ENCODE measurements around the gene ACAN.

ACAN gene

DNA sequence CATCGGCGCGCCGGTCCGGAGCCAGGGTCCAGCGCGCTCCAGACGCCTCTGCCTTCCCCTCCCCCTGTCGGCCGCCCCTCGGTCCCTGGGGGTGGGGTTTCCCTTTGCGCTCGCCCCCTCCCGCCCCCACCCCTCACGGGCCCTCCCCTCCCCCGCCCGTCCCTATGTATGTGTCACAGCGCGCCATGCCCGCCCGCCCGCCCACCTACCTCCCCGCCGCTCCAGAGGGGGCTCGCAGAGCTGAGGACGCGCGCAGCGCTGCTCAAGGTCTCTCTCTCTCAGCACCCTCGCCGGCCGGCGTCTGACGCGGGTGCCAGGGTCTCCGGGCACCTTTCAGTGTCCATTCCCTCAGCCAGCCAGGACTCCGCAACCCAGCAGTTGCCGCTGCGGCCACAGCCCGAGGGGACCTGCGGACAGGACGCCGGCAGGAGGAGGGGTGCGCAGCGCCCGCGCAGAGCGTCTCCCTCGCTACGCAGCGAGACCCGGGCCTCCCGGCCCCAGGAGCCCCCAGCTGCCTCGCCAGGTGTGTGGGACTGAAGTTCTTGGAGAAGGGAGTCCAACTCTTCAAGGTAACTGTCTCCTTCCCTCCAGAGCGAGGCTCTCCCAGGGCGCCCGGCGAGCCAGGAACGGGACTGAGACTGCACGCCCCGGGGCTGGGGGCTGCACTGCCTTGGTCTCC, at the start of gene ACAN:
Gene ACAN (plus strand): TSS at position 196 of the 679 bp plus-strand sequence. CDS start 32,771 bp downstream, outside the sequence.
- no peak for FAIRE-seq

DNA sequence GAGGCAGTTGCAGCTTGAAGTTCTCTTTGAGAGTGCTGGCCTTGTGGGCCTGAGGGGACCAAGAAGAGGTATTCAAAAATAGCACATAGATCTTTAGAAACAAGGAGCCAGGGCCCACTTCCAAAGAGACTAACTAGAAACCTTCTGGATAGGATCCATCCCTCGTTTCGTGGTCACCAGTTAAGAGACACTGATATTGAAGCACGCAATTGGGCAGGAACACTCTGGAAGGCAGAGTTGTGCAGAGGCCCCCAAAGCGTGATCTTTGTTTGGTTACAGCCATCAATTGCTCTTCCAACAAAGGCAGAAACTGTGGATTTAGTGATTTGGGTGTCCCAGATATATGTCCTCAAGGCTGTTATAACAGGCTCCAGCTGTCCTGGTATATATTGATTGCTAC, 46.7 kb upstream of the ACAN start:
- FAIRE-seq, result no peak

DNA sequence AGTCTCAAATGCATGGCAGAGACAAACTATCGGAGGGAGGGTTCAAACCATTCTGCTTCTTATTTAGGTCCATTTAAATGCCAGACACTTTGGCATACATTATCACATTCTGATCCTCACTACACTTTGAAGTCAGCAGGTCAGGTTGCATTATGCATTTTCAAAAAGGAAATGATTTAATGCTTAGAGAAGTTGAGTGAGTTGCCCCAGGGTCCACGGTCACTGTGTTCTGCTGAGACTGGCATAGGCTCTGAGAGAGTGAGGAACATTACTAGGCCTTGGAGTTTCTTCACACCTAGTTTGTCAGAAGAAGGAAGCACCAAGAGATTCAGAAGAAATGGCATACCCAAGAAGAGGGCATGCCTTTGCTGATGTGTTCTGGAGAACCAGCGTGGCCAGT, 46.3 kb upstream of the ACAN start:
- FAIRE-seq, result no peak

DNA sequence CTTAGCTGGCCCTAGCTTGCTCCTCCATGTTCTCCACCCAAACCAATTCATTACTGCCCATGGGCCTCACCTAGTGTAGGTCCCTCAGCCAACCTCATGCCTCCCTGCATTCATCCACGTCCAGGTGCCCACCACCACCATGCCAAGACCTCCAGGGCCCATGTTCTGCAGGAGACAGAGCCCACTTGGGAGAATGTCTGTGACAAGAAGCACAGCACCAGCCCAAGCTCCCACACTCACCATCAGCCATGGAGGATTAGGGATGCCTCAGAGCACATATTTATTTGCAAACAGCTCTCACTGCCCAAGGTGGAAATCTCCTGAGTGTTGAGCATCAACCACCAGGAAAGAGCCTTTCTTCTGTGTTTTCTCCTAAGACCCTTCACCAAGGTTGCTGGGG, 43.4 kb upstream of the ACAN start:
- FAIRE-seq, result no peak

DNA sequence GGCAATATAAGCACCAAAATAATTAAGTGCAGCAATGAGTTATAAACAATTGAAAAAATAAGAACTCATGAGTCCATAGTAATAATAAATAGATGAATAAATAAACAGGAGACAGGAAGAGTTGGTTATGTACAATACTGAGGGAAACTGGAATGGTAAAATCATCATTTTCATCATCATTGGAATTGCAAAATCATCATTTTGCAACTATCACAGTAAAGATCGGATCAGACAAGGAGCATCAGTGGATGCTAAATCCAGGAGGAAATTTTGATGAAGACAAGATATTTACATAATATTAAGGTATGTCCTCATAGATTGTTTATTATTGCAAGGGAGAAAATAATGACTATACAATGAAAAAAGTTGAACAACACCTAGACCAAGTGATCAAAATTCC, 38.8 kb upstream of the ACAN start:
- no peak for FAIRE-seq

DNA sequence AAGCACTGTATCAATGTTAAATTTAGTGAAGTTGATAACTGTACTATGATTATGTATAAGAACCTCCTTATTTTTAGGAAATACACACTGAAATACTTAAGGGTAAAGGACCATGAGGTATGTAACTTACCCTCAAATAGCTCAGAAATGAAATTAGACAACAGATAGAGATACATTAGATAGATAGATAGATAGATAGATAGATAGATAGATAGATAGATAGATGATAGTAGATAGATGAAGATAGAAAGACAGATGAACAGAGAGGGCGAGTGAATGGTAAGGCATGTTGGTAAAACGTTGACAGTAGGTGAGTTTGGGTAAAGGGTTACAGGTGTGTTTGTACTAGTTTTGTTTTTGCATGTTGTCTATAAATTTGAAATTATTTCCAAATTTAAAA, 38.0 kb upstream of the ACAN start:
- no peak for FAIRE-seq

DNA sequence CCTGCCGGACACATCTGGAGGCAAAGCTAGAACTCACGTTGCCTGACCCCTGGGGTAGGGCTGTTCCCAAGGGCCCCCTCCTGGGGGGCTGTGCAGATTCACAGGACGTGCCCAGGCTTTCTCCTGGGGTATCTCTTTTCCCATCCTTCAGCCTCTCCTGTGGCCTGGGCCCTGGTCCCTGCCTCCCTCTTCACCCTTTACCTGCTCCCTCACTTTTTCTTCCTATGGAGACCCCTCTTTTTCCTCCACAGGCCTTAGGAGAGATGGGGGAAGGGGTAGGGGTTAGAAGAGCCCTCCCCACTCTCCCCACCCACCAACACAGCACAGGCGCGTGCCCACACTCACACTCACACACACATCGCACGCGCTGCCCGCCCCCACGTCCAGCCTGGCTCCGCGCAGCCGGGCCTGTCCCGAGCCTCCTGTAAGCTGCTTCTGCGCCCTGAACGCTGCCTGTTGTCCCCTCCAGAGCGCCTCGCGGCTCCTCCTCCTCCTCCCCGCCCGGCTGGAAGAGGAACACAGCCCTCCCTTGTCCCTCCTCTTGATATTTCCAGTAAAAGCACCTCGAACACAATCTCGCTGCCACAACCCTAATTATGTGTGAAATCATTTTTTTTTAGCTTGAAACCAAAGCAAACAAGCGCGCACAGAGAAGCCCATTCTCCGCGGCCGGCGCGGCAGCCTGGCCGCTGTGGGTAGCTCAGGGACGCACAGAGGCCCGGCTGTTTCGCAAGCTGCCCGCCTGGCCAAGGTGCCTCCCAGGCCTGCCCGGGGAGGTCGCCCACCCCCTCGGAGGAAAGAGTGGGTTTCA, 33.9 kb upstream of the ACAN start:
- no peak for FAIRE-seq

DNA sequence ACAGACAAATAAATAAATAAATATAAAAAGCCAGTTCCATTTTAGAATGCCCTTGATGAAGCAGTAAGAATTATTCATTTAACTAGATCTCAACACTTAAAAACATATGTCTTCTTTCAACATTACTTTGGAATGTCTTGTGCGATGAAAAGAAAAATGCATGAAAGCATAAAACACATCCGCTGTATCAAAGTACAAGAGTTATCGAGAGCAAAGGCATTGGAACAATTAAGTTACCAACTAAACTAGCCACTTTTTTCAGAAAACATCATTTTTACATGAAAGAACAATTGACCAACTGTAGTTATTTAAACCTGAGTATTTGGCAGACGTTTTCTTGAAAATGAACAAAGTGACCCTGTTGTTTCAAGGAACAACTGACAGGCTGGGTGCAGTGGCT, 27.5 kb upstream of the ACAN start:
- no peak for FAIRE-seq

DNA sequence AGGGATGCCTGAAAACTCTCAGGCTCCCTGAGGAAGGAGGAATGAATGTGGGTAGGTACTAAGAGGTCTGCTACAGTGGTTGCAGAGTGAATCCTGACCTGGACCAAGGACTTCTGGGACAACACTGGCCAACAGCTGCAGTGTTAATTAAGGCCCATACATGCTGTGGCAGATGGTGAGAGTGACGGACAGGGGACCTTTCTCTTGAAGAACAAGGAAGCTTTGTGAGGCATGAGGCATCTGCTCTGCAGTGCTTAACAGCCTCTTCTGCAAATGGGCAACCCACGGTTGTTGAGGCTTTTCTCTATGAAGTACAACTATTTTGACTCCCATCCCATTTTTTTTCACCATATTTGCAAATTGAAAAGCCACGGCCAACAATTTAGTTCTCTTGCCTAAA, 26.6 kb upstream of the ACAN start:
- FAIRE-seq, result no peak

DNA sequence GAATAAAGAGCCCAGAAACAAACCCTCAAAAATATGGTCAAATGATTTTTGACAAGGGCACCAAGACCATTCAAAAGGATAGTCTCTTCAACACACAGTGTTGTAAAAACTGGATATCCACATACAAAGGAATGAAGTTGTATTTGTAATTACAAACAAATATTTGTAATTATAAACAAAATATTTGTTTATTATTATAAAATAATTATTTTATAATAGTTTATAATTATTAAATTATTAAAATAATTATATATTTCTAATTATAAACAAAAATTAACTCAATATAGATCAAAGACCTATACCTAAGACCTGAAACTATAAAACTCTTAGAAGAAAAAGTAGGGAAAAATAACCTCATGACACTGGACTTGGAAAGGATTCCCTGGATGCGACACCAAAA, 23.3 kb upstream of the ACAN start:
- FAIRE-seq, result peak; percentile 87

DNA sequence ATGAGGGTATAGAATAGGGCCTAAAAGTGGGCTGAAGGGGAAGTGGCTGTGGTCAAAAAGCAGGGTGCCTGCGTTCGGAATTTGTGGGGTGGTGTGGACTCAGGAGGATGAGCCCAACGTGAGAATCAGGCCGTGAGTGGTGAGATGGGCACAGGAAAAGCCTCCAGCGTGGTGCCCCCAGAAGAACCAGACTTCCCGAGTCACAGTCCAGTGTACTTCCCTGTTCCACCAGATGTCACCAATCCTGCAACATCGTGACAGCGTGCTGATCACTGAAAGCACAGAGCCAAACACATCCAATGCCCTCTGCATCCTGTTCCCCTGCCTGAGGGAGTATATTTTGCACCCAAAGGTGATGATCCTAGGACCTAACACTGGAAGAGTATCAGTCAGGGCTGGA, 20.8 kb upstream of the ACAN start:
- FAIRE-seq, result no peak

DNA sequence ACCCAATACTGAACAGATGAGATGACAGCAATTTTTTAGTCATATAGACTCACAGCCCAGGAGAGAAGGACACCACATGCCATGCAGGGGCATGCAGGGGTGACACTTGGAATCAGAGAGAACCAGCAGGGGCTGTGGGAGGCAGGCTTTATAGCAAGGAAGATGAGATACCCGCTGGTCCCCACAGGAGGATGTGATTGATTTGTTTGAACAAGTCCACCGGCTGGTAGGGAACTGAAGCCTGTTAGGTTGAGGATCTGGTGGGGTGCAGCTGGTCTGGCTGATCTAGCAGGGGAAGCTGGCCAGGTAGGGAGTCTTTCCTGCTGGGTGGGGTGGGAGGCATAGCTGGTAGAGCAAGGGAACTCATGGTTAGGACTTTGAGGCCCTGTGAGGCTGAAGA, 18.0 kb upstream of the ACAN start:
- no peak for FAIRE-seq

DNA sequence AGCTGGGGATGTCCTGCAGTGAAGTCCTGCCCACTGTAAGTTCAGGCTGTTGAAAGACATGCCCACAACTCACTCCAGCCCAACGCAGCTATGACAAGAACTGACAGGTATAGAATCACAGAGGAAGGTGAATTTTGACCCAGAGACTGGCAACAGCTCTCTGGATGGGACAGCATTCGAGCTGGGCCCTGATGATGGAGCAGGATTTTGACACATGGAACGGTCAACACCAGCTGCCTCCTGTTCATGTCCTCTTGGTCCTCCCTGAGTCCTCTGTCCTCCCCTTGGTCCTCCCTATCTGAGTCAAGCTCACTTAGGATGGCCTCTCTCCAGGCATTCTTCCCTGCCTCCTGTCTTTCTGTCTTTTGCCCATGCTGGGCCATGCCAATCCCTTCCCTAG, 15.2 kb upstream of the ACAN start:
- FAIRE-seq, result no peak

DNA sequence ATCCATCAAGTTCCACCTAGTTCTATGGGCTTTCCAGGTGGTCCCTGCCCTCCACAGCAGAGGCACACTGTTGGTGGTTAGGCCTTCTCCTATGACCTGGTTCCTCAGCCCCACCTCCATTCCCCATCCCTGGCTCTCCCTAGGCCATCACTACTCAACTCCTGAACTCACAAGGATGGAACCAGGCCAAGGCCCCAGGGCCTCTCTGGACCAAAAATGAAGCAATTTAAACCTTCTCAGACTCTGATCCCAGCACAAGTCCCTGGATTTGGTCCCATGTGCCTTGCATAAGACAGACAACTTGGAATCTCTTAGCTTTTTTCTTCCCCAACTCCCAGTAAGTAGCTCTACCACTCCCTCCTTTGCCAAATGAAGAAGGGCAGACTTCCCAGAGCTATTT, 14.4 kb upstream of the ACAN start:
- FAIRE-seq, result no peak

DNA sequence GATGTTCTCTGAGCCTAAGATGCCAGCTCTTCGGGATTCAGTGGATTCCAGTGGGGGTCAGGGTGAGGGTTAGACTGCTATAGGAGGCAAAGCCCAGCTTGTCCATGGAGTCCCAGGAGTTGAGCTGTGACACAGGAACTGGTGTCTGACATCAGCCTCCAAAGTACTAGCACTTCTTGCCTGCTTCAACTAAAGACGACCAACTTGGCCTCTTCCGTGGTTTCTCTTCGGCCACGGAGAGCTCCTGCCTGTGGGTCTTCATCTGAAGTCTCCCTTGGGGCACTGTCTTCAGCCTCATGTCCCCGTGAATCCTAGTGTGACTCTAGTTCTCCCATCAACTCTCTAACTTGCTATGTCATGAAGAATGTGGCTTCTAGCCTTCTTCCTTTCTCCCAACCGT, 12.8 kb upstream of the ACAN start:
- no peak for FAIRE-seq

DNA sequence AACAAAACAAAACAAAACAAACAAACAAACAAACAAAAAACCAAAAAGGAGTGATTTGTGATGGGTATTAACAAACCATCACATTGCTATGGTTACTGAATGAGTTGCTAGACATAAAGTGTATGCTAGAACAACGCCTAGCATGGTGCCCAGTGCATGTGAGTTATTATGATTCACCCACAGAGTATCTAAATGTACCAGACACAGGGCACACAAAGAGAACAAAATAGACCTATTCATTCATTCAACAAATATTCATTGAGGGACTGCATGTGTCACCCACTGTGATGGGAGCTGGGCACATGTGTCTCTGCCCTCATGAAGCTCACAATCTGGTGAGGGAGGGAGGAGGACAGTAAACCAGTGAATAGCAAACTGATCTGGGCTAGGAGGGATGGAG, 11.6 kb upstream of the ACAN start:
- FAIRE-seq, result no peak

DNA sequence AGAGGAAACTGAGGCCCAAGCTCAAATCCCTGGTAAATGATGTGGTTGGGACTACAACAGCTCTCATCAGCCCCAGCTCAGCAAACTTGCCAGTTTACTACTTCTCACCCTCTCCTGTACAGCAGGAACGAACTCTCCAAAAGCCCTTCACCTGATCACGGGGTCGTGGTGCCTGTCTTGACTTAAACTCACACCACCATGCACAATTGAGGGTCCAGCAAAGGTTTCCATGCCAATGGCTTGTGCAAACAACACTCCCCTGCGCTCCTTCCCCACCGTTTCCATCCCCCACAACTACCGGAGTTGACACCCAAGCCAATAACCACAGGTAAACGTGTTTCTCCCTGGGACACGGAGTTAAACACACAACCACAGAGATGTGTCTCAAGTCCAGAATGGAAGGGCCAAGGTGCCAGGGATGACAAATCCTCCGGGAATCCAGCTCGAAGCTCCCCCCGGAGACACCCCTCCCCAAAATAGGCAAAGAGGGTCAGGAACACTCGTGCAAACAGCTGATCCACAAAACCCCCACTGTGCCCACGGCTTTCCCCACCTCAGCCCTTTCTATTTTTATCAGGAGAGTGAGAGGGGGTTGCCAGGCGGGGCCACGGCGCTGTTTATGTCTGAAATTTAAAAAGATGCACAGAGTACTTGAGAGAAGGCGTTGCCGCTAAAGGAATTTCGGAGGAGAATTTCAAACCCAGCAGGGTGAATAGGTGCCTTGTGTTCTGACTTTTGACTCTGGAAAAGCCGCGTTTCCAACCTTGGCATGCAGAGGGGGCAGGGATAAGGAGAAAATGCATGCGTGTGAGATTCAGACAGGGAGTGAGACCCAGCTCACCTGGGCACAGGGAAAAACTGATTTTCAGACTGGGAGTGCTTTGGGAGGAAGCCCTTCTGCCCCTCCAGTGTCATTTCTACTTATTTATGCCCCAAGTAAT, 10.6 kb upstream of the ACAN start:
- FAIRE-seq, result no peak

DNA sequence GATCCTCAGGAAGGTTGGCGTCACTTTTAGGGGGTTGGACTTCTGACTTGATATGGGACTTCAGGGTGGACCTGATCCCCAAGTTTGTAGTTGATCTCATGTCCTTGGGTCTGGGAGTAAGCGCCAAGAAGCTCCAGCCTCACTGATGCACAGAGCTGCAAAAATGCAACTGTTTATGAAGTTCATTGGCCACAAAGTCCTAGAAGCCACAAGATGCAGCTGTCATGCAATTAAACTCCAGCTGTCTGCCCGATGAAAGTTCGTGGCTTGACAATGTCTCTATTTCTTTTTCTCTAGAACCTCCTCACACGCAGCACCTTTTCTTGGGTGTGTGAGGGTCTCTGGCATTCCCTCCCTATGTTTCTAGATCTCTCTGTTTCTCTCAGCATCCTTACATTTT, 9.2 kb upstream of the ACAN start:
- FAIRE-seq, result no peak

DNA sequence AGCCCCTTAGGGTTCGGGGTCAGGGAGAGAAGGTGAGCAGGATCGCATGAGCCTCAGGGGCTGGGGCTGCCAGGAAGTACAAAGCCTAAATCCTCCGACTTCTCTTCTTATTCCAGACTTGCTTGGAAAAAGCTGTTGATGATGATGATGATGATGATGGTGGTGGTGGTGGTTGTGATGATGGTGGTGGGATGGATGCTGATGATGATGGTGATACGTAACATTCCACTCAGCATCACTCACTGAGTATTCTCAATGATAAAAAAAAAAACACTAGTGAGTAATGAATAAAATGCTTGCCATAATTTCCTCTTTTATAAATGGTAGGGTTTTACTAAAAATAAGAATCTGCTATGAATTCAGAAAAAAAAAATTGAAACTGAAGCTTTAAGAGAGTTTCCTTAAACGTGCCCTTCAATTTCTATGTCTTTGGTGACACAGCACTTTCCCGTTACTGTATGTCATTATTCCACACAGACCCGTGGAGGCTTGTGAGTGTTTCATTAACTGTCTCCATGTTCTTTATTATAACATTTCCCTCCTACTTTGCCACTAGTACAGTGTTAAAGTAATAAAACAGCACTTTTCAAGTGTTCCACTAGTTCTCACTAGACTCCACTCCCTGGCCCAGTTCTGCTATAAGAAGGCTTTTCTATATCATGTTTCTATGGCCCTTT, 5.4 kb upstream of the ACAN start:
- no peak for FAIRE-seq

DNA sequence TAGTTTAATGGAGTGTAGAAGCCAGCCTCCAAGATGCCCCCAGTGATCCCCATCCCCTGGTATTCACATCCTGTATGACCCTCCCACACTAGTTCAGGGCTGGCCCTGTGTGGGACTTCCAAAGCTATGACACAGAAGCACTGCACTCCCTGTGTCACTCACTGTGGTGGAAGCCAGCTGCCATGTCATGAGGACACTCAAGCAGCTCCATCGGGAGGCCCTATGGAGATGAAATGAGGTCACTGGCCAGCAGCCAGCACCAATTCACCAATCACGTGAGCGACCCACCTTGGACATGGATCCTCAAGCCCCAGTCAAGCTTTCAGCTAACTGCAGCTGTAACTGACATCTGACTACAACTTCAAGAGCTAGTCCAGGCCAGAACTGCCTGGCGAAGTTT, 3.9 kb upstream of the ACAN start:
- FAIRE-seq, result no peak

DNA sequence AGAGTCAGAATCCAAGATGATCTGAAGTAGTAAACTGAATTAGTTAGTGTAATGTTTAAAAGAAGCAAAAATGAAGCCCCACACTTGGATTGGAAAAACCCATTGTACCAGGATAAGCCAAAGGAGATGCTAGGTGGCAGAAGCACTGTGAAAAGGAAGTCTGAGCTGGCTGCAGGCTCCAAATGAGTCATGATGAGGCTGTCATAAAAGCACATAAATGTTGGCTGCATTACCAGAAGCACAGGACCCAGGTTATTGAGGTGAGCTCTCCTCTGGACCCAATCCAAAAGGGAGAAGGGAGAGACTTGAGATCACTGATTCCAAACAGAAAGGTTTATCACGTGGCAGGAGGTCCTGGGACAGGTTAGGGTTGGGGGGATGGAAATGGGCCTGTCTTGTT, 3.2 kb upstream of the ACAN start:
- FAIRE-seq, result no peak

DNA sequence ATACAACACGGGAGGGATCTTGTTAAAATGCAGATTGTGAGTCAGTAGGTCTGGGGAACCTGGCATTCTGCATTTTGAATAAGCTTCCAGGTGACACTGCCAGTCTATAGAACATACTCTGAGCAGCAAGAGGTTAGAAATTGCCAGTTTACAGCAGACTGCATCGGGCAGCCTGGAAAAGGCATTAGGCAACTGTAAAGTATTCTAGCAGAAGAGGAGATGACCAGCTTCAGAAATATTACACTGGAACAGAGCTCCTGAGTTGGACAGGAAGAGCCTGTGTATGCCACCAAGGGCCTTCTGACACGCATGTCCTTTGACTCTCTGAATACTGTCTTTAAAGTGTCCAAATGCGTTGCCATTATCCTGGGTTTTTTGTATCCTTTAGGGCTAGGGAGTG, 2.5 kb upstream of the ACAN start:
- FAIRE-seq, result no peak
